ENCODE data around the gene STX2.
"Not testable (repeated sequence)": the region's sequence is repeated elsewhere in the genome, so short reads cannot be mapped to it uniquely, and the experiment has no call there.

Gene STX2

GRCh38 chr12:130761537-130762318 lies 77.3 kb downstream of the STX2 start:
- peak; percentile 69 for DNase-seq

DNA sequence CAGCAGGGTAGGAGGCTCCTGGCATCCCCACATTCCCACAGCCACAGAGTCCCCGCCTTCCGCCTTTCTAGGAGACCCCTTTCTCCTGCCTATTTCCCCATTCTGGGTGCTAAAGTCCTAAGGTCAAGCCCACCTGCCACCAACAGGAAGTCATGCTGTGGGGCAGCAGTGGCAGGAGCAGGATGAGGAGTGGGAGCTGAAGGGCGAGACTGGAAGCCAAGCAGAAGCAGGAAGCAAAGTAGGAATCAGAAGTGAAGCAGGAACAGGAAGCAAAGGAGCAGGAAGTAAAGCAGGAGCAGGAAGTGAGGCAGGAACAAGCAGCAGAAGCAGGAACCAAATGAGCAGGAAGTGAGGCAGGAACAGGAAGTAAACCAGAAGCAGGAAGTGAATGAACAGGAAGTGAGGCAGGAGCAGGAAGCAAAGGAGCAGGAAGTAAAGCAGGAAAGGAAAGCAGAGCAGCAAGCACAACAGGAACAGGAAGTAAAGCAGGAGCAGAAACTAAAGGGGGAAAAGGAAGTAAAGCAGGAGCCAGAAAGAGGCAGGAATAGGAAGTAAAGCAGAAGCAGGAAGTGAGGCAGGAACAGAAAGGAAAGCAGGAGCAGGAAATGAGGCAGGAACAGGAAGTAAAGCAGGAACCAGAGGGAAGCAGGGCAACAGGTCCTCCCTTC lies 84.7 kb downstream of the STX2 start:
- no peak for DNase-seq

- DNase-seq, result no peak
Measured at GRCh38 chr12:130752692-130753230, 86.3 kb downstream of the STX2 start.

DNA sequence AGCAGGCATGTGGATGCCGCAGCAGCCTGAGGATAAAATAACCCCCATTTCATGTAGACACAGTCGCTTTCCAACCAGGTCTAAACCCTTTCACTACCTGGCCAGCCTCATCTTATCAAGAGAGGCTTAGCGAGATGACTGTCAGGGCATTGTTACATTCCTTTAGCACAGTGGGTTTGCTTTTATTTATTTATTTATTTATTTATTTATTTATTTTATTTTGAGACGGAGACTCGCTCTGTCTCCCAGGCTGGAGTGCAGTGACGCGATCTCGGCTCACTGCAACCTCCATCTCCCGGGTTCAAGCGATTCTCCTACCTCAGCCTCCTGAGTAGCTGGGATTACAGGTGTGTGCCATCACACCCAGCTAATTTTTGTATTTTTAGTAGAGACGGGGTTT lies 87.0 kb downstream of the STX2 start:
- not testable (repeated sequence) for DNase-seq

DNA sequence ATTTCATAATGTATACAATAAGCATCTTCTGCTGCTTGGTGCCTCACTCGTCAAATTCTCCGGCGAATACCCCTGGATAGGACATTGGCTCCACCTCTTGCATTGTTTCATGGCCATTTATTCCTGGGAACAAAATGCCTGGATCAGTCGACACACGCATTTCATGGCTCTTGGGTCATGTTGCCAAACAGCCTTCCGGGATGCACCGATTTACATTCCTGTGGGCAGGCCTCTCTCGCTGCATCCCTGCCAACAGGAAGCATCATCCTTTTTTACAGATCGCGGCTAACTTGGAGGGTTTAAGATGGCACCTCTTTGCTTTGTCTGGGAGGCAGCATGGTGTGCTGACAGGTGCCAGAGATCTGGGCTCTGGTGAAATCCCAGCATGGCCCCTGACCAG lies 90.3 kb downstream of the STX2 start:
- no peak for DNase-seq

- peak; percentile 73 for DNase-seq
Measured at GRCh38 chr12:130747867-130748740, 90.9 kb downstream of the STX2 start.

DNA sequence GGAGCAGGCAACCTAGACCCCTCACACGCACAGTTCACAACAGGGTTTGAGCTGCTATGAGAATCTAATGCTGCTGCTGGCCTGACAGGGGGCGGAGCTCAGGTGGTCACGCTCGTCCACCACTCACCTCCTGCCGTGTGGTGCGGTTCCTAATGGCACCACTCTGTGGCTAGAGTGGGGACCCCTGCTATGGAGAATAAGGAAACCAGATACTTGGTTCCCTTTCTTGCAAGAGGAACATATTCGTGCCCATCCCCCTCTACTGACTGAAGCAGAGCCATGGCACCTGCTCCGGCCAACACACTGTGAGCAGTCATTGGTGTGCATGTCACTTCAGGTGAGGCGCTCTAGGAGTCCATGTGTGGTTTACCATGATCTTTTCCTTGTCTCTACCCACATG lies 92.5 kb downstream of the STX2 start:
- no peak for DNase-seq

DNA sequence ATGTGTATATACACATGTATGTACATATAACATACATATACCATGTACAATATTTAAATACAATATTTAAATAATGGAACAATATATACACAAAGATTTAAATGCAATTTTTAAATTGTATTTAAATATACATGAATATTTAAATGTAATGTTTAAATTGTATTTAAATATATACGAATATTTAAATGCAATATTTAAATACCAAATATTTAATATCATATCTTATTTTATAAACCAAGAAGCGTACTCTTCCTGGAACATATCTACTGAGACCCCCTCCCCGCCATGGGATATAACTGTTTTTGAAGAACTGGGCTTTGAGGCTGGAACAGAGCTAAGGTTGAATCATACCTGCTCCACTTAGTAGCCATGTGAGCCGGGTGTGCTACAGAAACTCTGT lies 93.1 kb downstream of the STX2 start:
- DNase-seq, result no peak

DNA sequence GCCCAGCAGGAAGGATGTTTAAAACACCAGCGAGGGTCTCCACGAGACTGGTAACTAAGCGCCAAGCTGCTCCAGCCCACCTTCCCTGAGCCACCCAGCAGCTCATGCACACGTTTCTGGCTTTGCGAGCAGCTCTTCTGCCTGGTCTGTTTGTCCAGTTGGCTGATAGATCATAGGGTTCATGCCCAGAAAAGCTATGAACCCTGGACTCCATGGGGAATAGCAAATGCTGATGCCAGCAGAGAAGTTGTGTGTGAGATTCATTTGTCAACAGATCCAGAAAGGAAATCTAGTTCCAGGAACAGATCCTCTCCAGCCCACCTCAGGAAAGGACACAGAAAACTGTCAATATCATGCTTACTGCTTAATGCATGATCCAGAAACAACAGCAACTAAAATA lies 94.8 kb downstream of the STX2 start:
- DNase-seq, result no peak

DNA sequence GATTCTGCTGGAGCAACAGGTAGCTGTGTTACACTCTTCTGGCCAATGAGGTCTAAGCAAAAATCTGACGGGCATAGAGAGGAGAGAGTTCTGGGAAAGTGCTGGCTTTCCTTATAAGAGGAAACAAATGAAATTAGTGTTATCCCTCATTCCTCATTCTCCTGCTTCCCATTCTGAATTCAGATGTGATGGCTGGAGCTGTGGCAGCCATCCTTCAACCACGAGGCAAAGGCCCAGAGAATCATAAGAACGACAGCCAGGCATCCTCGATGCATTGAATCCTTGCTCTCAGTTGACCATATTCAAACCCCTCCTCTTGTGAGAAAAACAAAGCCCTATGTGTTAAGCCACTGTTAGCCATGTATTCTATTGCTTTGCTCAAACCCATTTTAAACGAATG lies 95.4 kb downstream of the STX2 start:
- DNase-seq, result no peak

DNA sequence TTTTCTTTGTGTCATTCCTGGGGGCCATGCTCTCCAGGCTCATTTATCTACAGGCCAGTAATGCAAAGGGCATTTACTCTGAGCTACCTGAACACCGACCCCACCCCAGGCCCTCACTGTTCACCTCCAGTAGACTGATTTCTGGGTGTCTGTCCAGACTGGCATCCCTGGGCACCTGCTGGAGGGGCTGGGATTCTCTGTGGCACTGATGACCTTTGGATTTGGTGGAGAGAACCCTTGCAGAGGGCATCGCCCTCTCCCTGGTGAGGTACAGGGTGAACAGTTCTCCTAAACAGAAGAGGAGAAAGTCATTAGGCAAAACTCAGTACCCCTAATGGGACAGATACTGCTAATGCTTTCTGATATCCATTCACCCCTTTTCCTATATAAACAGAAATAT lies 95.9 kb downstream of the STX2 start:
- no peak for DNase-seq

DNA sequence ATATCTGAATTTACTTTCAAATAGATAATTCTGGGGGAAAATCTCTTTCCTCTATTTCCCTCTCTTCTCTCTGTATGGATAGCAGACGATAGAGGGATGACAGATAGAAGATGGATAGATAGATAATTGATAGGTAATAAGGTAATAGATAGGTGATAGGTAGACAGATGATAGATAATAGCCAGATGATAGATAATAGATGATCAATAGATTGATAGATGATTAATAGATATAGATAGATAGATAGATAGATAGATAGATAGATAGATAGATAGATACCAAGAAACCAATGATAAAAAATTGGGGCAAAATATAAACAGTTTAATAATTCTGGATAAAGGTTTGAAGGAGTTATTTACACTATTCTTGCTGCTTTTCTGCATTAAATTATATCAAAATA lies 96.3 kb downstream of the STX2 start:
- DNase-seq, result no peak

DNA sequence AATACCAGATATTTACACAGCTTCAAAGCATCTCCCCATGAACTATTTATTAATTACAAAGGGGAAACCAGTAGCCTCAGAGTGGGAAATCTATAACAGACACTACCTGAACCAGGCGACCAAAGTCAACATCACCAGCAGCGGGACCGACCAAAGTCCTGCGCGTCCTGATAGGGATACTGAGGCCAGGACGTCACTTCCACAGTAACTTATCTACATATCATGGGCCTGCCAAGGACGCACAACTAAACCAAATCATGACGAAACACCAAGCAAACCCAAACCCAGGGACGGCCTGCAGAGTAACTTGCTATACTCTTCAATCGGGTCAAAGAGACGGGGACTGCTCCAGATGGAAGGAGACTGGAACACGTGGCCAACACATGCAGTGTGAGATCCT lies 96.9 kb downstream of the STX2 start:
- DNase-seq, result no peak

All from activated naive CD4-positive, alpha-beta T cell treated with Interleukin-2 at 50 U/mL for 16 hours (primary cell).